CD14-positive monocyte (primary cell): ENCODE measurements around the gene CAMTA1. TPM values are rescaled to one million over a fixed set of nuclear protein-coding genes. Genes with fewer than 3 reads are reported as not detected.

Experiments used
- DNase-seq, 3 donors: peaks; one replicate each; pipeline ENCODE4 v3.0.0-alpha.2; 2011 to 2022
- H2AFZ ChIP-seq: 2 replicates; pipeline ENCODE4 v1.6.0; 2012; ENCODE audit warnings: mild to moderate bottlenecking, low read depth, low read length, inconsistent platforms; ENCODE audit not compliant: insufficient read depth, poor library complexity, severe bottlenecking
- H3K27ac ChIP-seq, 2 donors: 1 replicate in 1 of 2; 2 replicates in 1 of 2; pipeline ENCODE4 v1.5.1; 2012 to 2013; ENCODE audit warnings: low read length in 2 of 2, control low read depth in 1 of 2, inconsistent platforms in 1 of 2, low read depth in 1 of 2, mild to moderate bottlenecking in 1 of 2
- H3K27me3 ChIP-seq, 2 donors: one replicate each; pipeline versions ENCODE4 v1.6.0 to v1.6.1; 2011 to 2013; ENCODE audit warnings: low read length in 2 of 2; ENCODE audit not compliant: control insufficient read depth in 2 of 2, insufficient read depth in 2 of 2
- H3K36me3 ChIP-seq, 2 donors: replicated peaks in 1 of 2; 1 replicate in 1 of 2; 2 replicates in 1 of 2; pipeline versions ENCODE4 v1.5.1 to v1.6.1; 2012 to 2013; ENCODE audit warnings: low read length in 2 of 2, control low read depth in 1 of 2, inconsistent platforms in 1 of 2, mild to moderate bottlenecking in 1 of 2; ENCODE audit not compliant: insufficient read depth in 2 of 2, control insufficient read depth in 1 of 2
- H3K4me1 ChIP-seq, 2 donors: 1 replicate in 1 of 2; 2 replicates in 1 of 2; pipeline versions ENCODE4 v1.5.1 to v1.6.1; 2012 to 2013; ENCODE audit warnings: low read length in 2 of 2, control low read depth in 1 of 2, inconsistent platforms in 1 of 2, mild to moderate bottlenecking in 1 of 2, moderate library complexity in 1 of 2; ENCODE audit not compliant: insufficient read depth in 2 of 2, control insufficient read depth in 1 of 2
- H3K4me2 ChIP-seq: replicated peaks from 2 replicates; pipeline ENCODE3; 2012; ENCODE audit warnings: low read length, moderate library complexity, mild to moderate bottlenecking; ENCODE audit not compliant: poor library complexity, severe bottlenecking; ENCODE audit errors: extremely low read depth
- H3K4me3 ChIP-seq, 3 experiments: fragments of 200-600 bp in 1 of 3; sonication (generic) in 1 of 3; replicated peaks in 1 of 3; 1 replicate in 2 of 3; 2 replicates in 1 of 3; pipeline ENCODE4 v1.5.1; 2011 to 2013; ENCODE audit warnings: low read length in 3 of 3, mild to moderate bottlenecking in 3 of 3, control low read depth in 2 of 3, low read depth in 2 of 3, inconsistent platforms in 1 of 3, moderate library complexity in 1 of 3
- H3K79me2 ChIP-seq: 2 replicates; pipeline ENCODE4 v1.6.0; 2012; ENCODE audit warnings: mild to moderate bottlenecking, control low read depth, inconsistent platforms, low read length, moderate library complexity; ENCODE audit not compliant: insufficient read depth
- H3K9ac ChIP-seq: 2 replicates; pipeline ENCODE4 v1.6.0; 2017; ENCODE audit warnings: low read length, mild to moderate bottlenecking; ENCODE audit not compliant: insufficient read depth, poor library complexity, severe bottlenecking
- H3K9me3 ChIP-seq, 2 donors: replicated peaks in 1 of 2; 1 replicate in 1 of 2; 2 replicates in 1 of 2; pipeline versions ENCODE4 v1.5.1 to v1.6.1; 2012 to 2013; ENCODE audit warnings: low read length in 2 of 2, control low read depth in 1 of 2; ENCODE audit not compliant: control insufficient read depth in 1 of 2, insufficient read depth in 1 of 2
- H4K20me1 ChIP-seq: 2 replicates; pipeline ENCODE4 v1.6.0; 2012; ENCODE audit warnings: mild to moderate bottlenecking, low read length, control low read depth, moderate library complexity; ENCODE audit not compliant: insufficient read depth
- H3K27ac Mint-ChIP-seq, 7 donors: one replicate each; pipeline ENCODE4 v1.8.0; 2020; ENCODE audit warnings: mild to moderate bottlenecking in 7 of 7, mixed read lengths in 7 of 7, moderate library complexity in 6 of 7, inconsistent platforms in 2 of 7
- H3K27me3 Mint-ChIP-seq, 3 donors: one replicate each; pipeline ENCODE4 v1.8.0; 2021 to 2022; ENCODE audit warnings: low read depth in 3 of 3, mild to moderate bottlenecking in 3 of 3, mixed read lengths in 3 of 3, moderate library complexity in 3 of 3, inconsistent platforms in 1 of 3
- H3K36me3 Mint-ChIP-seq, 2 donors: one replicate each; pipeline ENCODE4 v1.8.0; 2020; ENCODE audit warnings: mixed read lengths in 2 of 2, inconsistent platforms in 1 of 2, mild to moderate bottlenecking in 1 of 2
- H3K4me1 Mint-ChIP-seq: one replicate; pipeline ENCODE4 v1.8.0; 2020; ENCODE audit warnings: mild to moderate bottlenecking, mixed read lengths
- H3K4me3 Mint-ChIP-seq, 2 donors: one replicate each; pipeline ENCODE4 v1.8.0; 2020; ENCODE audit warnings: mild to moderate bottlenecking in 2 of 2, mixed read lengths in 2 of 2, moderate library complexity in 1 of 2
- H3K9me3 Mint-ChIP-seq, 7 donors: one replicate each; pipeline ENCODE4 v1.8.0; 2020 to 2022; ENCODE audit warnings: mixed read lengths in 7 of 7, mild to moderate bottlenecking in 6 of 7, moderate library complexity in 6 of 7, inconsistent platforms in 2 of 7
- WGBS: methylation state at CpG from one replicate; pipeline ENCODE4 v1.1.5; 2013; ENCODE audit warnings: missing lambda C conversion rate; ENCODE audit not compliant: insufficient coverage; 5-methylcytosine and 5-hydroxymethylcytosine counted together
- intact Hi-C, 2 donors: fragments of 100-400 bp; cut with micrococcal nuclease; formaldehyde crosslinking; loops; one replicate each; pipeline versions ENCODE4 v1.15.0 to v1.15.1; 2023
- polyA plus RNA-seq, 3 donors: library from polyadenylated mRNA; depleted of rRNA in 1 of 3; unstranded in 2 of 3; stranded (reverse) in 1 of 3; fragments of 300-500 nt in 2 of 3; fragments of >200 nt in 1 of 3; fragmentation: Illumina TruSeq in 2 of 3; gene quantifications; 1 replicate in 2 of 3; 2 replicates in 1 of 3; pipeline ENCODE4 v1.2.3, GENCODE V29; 2012 to 2021
- TF ChIP-seq, protein P1 (sequence below): fragments of 200-600 bp; IDR thresholded peaks from one replicate; pipeline ENCODE4 v1.8.0; 2022; ENCODE audit warnings: antibody characterized with exemption, mild to moderate bottlenecking

Gene CAMTA1
- polyA plus RNA-seq, 3 donors: 52.0 to 89.6 (median 78.3) TPM

DNA sequence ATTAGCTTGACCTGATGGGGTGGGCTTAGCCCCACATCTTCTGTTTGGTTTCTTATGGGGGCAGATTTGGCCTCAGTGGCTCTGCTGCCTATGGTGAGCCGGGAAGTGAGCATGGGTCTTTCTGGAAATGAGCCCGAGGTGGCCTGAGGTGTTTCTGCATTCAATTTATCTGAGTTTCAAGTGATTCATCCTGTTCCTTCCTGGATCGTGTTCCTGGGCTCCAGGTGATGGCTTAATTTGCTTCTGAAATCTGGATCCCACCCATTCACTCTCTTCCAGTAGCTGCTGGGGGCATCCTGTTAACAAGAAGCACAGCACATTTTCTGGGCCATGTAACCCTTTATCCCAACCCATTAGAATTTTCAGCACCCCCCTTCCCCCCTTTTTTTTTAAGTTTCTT is 324.6 kb downstream of the CAMTA1 start:
- WGBS: 85% methylated on average over 3 of the region's 3 CpGs
- H2AFZ ChIP-seq: no peak overlapping the region
- no peak for DNase-seq
- no peaks in the 10 kb centered on the region for H3K36me3 Mint-ChIP-seq
- H3K27ac Mint-ChIP-seq: no peak overlapping the region
- no peaks in the 10 kb centered on the region for H3K9me3 ChIP-seq
- intact Hi-C loops: no loop called here
- H3K36me3 ChIP-seq: no peaks in the 10 kb centered on the region
- peaks cover 17% of the 10 kb centered on the region for H3K4me1 Mint-ChIP-seq
- H3K27me3 ChIP-seq: no peaks in the 10 kb centered on the region
- no peak overlapping the region for H3K4me3 ChIP-seq
- no peaks in the 10 kb centered on the region for H4K20me1 ChIP-seq
- peaks cover 2 to 23% (median 16%) of the 10 kb centered on the region in 3 donors for H3K27me3 Mint-ChIP-seq
- TF ChIP-seq, protein P1, sequence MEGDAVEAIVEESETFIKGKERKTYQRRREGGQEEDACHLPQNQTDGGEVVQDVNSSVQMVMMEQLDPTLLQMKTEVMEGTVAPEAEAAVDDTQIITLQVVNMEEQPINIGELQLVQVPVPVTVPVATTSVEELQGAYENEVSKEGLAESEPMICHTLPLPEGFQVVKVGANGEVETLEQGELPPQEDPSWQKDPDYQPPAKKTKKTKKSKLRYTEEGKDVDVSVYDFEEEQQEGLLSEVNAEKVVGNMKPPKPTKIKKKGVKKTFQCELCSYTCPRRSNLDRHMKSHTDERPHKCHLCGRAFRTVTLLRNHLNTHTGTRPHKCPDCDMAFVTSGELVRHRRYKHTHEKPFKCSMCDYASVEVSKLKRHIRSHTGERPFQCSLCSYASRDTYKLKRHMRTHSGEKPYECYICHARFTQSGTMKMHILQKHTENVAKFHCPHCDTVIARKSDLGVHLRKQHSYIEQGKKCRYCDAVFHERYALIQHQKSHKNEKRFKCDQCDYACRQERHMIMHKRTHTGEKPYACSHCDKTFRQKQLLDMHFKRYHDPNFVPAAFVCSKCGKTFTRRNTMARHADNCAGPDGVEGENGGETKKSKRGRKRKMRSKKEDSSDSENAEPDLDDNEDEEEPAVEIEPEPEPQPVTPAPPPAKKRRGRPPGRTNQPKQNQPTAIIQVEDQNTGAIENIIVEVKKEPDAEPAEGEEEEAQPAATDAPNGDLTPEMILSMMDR: no peak
- no peak overlapping the region for H3K4me2 ChIP-seq
- no peak overlapping the region for H3K27ac ChIP-seq
- H3K4me3 Mint-ChIP-seq: no peak overlapping the region
- peaks cover 0 to 3% of the 10 kb centered on the region in 2 donors for H3K4me1 ChIP-seq
- no peak overlapping the region for H3K9ac ChIP-seq
- peaks cover 0 to 6% (median 3%) of the 10 kb centered on the region in 7 donors for H3K9me3 Mint-ChIP-seq
- H3K79me2 ChIP-seq: no peaks in the 10 kb centered on the region

DNA sequence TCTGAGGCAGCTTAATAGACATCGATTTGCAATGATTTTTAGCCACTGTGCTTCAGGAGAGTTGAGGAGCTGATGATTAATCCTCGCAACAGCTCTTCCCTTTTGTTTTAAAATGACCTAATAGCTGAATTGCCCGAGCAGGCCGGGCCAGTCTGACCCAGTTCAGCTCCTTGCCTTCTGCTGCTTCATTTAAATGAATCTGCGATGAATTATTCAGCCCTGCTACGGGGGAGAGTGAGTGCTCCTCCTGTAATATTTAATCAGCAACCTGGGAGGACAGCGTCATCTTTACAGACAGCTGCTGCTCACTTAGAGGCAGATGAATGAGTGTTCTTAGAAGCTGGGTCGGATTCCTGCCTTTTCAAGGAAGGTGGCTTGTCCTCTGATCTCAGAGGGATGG is 325.1 kb downstream of the CAMTA1 start:
- no peaks in the 10 kb centered on the region for H4K20me1 ChIP-seq
- H3K4me2 ChIP-seq: no peak overlapping the region
- DNase-seq: no peak
- 91% methylated on average over 7 of the region's 8 CpGs for WGBS
- H3K36me3 ChIP-seq: no peaks in the 10 kb centered on the region
- no peaks in the 10 kb centered on the region for H3K36me3 Mint-ChIP-seq
- H3K27ac Mint-ChIP-seq: no peak overlapping the region
- peaks cover 17% of the 10 kb centered on the region for H3K4me1 Mint-ChIP-seq
- intact Hi-C loops: no loop called here
- H3K9me3 ChIP-seq: no peaks in the 10 kb centered on the region
- H3K27me3 Mint-ChIP-seq: peaks cover 2 to 23% (median 16%) of the 10 kb centered on the region in 3 donors
- no peak overlapping the region for H2AFZ ChIP-seq
- H3K79me2 ChIP-seq: no peaks in the 10 kb centered on the region
- H3K4me3 Mint-ChIP-seq: no peak overlapping the region
- no peaks in the 10 kb centered on the region for H3K27me3 ChIP-seq
- H3K27ac ChIP-seq: no peak overlapping the region
- H3K4me3 ChIP-seq: no peak overlapping the region
- TF ChIP-seq, protein P1: no peak
- H3K9me3 Mint-ChIP-seq: peaks cover 0 to 6% (median 3%) of the 10 kb centered on the region in 7 donors
- H3K4me1 ChIP-seq: peaks cover 0 to 3% of the 10 kb centered on the region in 2 donors
- no peak overlapping the region for H3K9ac ChIP-seq
